Coronary artery (tissue), 2 donors: Measurements from ENCODE around the gene SRCIN1.
A peak's percentile ranks its signal among the peaks of the same experiment; 100 is the strongest.

Experiments
- DNase-seq: peaks from one replicate; pipeline ENCODE4 v3.0.0-alpha.2; 2017; ENCODE audit warnings: low spot score
- H3K27ac ChIP-seq, 2 donors: fragments of 200-600 bp; sonication (generic); one replicate each; pipeline ENCODE4 v1.5.1; 2016 to 2019
- H3K4me3 ChIP-seq: fragments of 200-600 bp; sonication (generic); 2 replicates; pipeline ENCODE4 v1.5.1; 2016; ENCODE audit warnings: mild to moderate bottlenecking, moderate library complexity
- TF ChIP-seq, protein P1 (sequence below): fragments of 200-600 bp; sonication (generic); IDR thresholded peaks from one replicate; pipeline ENCODE4 v1.5.1; 2019; ENCODE audit warnings: antibody characterized with exemption

Gene SRCIN1

GRCh38 chr17:38584350-38584925 is 21.3 kb downstream of the SRCIN1 start:
- peak overlapping the region; percentile 17 for H3K4me3 ChIP-seq
- DNase-seq: no peak

DNA sequence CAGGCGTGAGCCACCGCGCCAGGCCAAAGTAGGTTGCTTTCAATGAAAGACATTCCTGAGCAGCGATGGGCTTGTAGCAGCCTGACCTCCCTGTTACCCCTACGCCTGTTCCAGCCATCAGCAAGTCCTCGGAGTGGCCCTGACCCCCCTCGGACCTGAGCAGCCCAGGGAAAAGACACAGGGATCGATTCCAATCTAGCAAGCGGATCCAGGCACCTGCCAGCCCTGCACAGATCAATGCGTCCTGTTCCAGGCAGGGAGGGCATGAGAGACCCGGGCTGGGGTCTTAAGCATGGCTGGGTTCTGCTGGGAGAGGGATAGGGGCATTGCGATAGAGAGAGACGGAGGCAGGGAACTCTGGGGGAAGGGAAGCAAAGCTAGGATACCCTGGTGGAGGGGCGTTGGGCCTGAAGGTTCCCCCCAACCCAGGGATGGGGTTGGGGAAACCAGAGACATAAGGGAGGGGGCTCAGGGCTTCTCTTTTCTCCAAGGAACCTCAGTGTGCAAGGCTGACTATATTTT is 21.9 kb downstream of the SRCIN1 start:
- Histone ChIP-seq H3K27ac (no peak overlapping the region), H3K4me3 (peak overlapping the region; percentile 17)
- TF ChIP-seq, protein P1, sequence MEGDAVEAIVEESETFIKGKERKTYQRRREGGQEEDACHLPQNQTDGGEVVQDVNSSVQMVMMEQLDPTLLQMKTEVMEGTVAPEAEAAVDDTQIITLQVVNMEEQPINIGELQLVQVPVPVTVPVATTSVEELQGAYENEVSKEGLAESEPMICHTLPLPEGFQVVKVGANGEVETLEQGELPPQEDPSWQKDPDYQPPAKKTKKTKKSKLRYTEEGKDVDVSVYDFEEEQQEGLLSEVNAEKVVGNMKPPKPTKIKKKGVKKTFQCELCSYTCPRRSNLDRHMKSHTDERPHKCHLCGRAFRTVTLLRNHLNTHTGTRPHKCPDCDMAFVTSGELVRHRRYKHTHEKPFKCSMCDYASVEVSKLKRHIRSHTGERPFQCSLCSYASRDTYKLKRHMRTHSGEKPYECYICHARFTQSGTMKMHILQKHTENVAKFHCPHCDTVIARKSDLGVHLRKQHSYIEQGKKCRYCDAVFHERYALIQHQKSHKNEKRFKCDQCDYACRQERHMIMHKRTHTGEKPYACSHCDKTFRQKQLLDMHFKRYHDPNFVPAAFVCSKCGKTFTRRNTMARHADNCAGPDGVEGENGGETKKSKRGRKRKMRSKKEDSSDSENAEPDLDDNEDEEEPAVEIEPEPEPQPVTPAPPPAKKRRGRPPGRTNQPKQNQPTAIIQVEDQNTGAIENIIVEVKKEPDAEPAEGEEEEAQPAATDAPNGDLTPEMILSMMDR: no peak
- DNase-seq: no peak

More at GRCh38 chr17:38584350-38584925, 21.3 kb downstream of the SRCIN1 start:
- TF ChIP-seq, protein P1: peak; percentile 80
- H3K27ac ChIP-seq: no peak overlapping the region

GRCh38 chr17:38583176-38583575 is 22.6 kb downstream of the SRCIN1 start:
- no peak for DNase-seq
- TF ChIP-seq, protein P1: no peak
- Histone ChIP-seq H3K27ac (no peak overlapping the region), H3K4me3 (no peak overlapping the region)

GRCh38 chr17:38582069-38582468 is 23.7 kb downstream of the SRCIN1 start:
- no peak overlapping the region for H3K4me3 ChIP-seq
- no peak for DNase-seq
- no peak overlapping the region for H3K27ac ChIP-seq
- TF ChIP-seq, protein P1: no peak

GRCh38 chr17:38579934-38580333 is 25.8 kb downstream of the SRCIN1 start:
- TF ChIP-seq, protein P1: no peak
- Histone ChIP-seq H3K4me3 (no peak overlapping the region), H3K27ac (no peak overlapping the region)
- no peak for DNase-seq

DNA sequence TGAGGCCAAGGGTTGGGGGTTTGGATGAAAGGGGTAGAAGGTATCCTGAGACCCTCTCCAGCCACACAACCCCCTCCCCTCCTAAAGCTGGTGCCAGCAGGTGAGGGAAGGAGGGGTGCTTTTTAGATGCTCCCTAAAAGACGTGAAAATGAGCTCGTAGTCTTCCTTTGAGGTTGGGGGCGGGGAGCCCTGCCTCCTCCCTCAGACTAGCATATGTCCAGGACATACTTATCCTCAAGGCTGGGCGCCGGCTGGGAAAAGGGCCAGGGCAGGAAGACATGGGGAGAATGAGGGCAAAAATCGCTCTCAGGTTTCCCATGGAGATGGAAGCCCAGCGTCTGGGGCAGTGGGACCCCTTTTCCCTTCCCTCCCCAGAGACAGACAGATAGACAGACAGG is 26.7 kb downstream of the SRCIN1 start:
- peak overlapping the region; percentile 59 for H3K4me3 ChIP-seq
- H3K27ac ChIP-seq: no peak overlapping the region
- no peak for DNase-seq
- TF ChIP-seq, protein P1: no peak
